GM11168 (cell line): ENCODE measurements around the gene COQ8A.
"Not testable (repeated sequence)": the region's sequence is repeated elsewhere in the genome, so short reads cannot be mapped to it uniquely, and the experiment has no call there.

ENCODE experiments used
- in situ Hi-C: fragments of 300-500 bp; cut with MboI; formaldehyde crosslinking; loops from one replicate; pipeline ENCODE4 v1.12.0; 2022; ENCODE audit warnings: low sequenced_read_pairs; ENCODE audit not compliant: unreplicated experiment

COQ8A gene

GRCh38 chr1:226999579-226999978 is 59.5 kb downstream of the COQ8A start:
- in situ Hi-C loops: not testable (repeated sequence)

DNA sequence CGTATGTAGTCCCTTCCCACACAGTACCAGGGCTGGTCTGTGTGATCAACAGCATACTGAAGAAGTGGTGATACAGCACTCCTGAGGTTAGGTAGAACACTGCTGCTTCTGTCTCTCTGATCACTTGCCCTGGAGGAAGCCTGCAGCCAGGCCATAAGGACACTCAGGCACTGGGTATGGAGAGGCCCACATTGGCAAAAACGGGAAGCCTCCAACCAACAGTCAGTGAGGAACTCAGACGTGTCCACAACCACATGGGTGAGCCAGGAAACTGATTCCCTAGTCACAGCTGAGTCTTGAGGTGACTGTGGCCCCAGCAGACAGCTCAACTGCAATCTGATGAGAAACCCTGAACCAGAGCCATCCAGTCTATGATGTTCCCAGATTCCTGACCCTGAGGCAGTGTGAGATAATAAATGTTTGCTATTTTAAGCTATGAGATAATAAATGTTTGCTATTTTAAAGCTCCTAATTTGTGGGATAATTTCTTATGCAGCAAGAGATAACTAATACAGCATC is 62.5 kb downstream of the COQ8A start:
- in situ Hi-C loops: no loop called here

DNA sequence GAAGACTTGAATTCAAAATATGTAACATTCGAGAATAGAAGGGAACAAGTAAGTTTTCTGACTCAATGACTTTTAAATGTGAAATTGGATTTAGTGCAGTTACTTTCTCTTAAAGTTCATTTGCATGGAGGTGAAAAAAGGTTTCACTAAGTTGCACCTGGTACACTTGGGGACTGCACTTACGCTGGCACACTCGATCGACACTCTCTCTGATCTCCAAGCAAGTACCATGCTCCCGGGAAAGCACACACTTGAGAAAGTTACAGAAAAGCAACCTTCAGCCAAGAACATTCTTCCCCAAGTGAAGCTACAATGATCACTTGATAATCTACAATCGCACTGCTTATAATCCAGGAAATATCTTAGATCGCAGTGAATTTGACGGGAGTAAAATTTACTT is 63.1 kb downstream of the COQ8A start:
- in situ Hi-C loops: no loop called here

DNA sequence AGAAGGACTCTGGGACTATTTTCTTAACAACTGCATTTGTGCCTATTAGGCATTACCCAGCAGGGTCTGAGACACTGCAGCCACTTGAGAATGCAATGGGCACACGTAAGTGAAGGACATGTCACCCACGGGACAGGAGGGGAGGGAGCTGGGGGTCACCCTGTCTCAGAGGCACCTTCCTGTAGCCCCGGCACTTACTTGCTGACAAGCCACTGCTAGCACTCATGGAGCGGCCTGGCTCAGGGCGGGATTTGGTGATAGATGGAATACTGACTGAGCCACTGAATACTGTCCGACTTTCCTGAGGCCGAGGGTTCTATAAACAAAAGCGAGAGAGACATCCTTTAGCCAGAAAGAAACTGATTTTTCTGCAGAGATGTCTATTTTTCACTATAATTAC is 64.7 kb downstream of the COQ8A start:
- in situ Hi-C loops: no loop called here

DNA sequence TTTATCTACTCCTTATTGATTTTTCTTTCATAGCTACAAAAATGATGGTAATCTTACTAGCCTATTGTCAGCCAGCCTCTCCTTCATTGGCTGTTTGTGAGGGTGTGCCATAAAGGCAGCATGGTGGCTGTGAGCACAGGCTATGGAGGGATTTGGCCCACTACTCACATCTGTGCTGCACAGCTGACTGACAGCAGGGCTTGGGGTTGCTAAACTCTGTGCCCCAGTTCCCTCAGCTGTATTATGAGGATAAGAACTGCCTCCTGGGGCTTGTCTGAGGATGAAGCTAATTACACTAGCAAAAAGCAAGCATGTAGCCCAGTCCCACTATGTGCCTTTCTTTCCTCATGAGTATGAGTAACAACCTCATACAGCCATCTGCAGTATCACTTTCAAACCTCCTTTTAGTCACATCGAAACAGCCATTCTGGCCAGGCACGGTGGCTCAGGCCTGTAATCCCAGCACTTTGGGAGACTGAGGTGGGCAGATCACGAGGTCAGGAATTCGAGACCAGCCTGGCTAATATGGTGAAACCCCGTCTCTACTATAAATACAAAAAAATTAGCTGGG is 66.2 kb downstream of the COQ8A start:
- in situ Hi-C loops: no loop called here

GRCh38 chr1:227009937-227010336 is 69.8 kb downstream of the COQ8A start:
- in situ Hi-C loops: no loop called here

DNA sequence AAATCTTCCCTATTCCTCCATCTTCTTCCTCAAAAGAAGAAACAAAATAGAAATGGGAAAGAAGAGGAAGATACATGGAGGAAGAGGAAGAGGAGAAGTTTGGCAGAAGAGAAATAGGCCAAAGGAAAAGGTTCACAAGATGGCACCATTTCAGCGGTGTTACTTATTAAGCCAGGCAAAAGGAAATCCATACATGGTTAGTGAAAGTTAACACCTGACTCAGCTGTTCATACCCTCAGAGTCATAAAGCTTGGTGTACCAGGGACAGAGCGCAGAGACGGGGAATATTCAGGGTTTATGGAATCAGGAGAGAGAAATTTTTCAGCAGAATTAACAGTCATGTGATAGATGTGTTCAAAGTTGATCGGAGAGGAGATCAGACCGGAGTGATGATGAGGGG is 70.6 kb downstream of the COQ8A start:
- in situ Hi-C loops: no loop called here

DNA sequence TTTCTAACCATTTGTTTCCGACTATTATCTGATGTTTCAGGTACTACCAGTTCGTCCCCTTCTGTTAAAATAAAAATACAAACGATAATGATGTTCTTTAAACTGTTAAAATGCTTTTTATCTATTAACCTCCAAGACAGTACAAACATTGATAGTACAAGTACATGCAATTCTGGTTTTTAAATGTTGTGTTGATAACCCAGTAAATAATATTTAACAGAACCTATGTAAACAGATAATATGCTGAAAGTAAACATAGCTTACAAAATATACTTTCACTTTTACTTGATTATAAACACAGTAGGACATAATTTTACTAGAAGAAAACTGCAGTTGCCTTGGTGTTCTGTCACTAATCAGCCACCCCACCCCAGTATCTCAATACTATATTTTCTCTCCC is 76.9 kb downstream of the COQ8A start:
- in situ Hi-C loops: no loop called here

DNA sequence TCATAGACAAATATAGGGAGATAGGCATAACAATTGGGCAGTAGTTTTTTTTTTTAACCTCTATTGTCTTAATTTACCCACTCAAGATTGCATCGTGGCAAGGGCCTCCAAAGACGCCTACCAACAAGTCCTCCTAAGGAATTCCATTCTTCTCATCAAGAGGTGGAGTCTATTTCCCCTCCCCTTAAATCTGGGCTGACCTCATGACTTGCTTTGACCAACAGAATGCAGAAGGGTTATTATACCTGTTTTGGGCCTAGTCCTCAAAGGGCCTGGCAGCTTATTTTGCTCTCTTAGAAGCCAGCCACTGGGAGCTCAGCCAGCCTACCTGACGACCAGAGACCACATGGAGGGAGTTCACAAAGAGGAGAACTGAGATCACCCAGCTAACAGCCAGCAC is 92.3 kb downstream of the COQ8A start:
- in situ Hi-C loops: no loop called here

DNA sequence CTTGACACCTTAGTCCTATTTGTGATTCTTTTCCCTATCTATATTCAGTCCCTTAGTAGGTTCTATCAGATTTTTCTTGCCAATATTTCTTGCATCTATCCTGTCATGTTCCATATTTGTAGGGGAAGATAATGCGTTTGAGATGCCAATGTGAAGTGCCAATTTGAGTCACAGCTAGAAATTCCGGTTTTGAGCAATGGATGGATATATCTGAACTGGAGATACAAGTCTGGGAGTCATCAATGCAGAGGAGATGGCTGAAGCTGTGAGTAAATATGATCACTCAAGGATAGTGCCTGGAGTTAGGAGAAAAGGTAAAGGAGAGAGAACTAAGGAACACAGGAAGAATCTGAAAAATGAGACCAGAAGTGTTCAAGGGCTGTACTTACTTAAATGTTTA is 93.8 kb downstream of the COQ8A start:
- in situ Hi-C loops: no loop called here

- in situ Hi-C loops: no loop called here
These were observed 95.2 kb downstream of the COQ8A start for GRCh38 chr1:227035316-227035715.

DNA sequence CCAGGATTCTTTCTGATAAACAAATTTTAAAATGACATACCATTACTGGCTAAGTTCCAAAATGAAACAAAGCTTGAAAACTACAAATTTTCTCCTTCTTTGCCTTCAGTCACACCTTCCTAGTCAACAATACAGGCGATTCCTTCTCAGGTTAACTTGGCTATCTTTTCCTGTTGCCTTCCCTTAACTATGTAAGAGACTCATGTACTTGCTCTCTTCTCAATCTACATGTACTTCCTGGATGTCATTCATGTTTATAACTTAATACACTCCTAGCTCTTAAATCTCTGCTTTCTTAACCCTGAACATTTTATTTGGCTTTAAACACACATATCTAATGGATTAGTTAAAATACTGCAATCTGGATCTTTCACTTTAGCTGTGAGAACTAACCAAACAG is 97.0 kb downstream of the COQ8A start:
- in situ Hi-C loops: no loop called here
